GM19025 (cell line): ENCODE measurements around the gene OR52E4.
A peak's percentile ranks its signal among the peaks of the same experiment; 100 is the strongest.

Experiments used
- ATAC-seq: cut with Tn5 transposase; IDR thresholded peaks from one replicate; pipeline ENCODE4 v1.9.1; 2021; ENCODE audit warnings: mild to moderate bottlenecking, low read depth, moderate library complexity; ENCODE audit not compliant: unreplicated experiment

OR52E4 gene

DNA sequence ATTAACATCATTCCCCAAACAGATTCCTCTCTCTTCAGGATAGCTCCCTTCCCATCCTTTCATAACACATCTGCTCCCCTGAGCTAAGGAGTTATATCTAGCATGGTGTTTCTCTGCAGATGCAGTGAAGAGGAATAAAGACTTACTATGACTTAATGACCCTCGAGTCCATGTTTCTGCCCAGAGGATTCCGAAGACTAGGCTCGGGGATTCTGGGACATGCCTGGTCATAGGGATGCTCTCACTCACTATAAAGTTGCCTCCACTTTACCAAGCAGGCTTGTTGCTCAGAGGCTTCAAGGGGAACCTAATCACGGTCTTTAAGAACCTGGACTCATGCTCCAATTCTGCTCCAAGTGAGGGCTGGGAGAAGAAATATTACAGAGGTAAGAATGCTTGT lies at the start of gene OR52E4:
Gene OR52E4, plus strand, starts transcription at position 301 of the 400 bp plus-strand sequence. CDS start 3,664 bp downstream, outside the sequence.
- ATAC-seq: no peak

DNA sequence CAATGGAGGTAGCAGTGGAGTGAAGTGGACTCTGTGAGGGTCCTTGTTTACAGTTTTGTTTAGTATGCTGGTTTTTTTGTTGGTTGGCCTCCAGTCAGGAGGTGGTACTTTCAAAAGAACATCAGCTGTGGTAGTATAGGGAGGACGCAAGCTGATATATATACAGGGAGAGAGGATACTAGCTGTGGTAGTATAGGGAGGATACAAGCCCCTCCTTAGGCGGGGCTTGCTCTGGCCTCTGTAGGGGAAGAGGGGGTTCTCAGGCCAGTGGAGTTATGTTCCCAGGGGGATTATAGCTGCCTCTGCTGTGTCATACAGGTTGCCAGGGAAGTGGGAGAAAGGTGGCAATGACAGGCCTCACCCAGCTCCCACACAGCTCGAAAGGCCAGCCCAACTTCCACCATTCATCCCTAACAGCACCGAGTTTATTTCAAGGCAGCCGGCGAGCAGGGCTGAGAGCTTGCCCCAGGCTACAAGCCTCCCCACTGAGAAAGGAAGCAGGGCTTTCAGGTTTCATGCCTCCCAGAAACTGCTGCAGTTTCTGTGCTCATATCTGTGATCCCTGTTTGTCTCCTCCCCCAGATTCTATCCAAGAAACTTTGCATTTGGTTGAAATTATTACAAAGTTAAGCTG lies 49.1 kb upstream of the OR52E4 start:
- no peak for ATAC-seq

DNA sequence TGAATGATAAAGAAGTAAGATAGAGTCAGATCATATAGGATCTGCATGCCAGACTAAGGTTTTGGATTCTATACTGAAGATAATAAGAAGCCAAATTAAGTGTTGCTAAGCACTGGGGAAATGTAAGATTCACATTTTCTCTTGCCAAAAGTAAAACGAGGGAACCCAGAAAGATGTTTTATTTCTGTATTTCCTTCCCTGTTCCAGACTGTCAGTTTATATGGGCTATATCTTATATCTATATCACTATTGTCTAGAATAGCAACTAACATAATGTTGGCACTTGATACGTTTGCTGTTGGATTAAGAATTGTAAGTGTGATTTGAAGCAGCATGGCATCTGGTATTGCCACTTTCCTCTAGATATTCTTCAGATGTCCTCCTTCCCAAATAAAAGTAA lies 47.0 kb upstream of the OR52E4 start:
- ATAC-seq: no peak

DNA sequence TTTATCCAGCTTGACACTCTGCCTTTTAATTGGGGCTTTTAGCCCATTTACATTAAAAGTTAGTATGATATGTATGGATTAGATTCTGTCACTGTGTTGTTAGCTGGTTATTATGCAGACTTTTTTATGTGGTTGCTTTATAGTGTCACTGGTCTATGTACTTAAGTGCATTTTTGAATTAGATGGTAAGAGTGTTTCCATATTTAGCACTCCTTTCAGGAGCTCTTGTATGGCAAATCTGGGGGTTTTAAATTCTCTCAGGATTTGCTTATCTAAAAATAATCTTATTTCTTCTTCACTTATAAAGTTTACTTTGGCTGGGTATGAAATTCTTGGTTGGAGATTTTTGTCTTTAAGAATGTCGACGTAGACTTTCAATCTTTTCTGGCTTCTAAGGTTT lies 42.7 kb upstream of the OR52E4 start:
- ATAC-seq: no peak

DNA sequence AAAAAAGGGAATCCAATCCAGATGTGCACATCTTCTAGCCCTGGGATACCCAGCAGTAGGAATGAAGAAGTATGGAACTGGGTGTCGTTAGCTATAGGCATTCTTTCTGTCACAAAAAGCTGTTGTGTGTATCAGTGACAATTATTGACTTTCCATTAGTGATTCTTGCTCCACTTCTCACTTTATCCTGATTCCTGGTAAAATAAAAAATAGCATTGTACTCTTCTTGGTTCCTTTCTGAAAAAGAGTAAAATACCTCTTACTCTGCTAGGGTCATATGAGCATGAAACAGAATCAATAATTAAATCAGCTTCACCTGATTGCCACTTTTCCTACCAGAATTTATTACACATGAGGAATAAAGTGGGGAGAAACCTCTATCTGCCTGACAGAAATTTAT lies 38.6 kb upstream of the OR52E4 start, which contains the start of gene OR52E6:
Gene OR52E6, minus strand, starts transcription at position 101 of the 400 bp plus-strand sequence. Its CDS starts 0 bp downstream, at position 101.
- ATAC-seq: no peak

DNA sequence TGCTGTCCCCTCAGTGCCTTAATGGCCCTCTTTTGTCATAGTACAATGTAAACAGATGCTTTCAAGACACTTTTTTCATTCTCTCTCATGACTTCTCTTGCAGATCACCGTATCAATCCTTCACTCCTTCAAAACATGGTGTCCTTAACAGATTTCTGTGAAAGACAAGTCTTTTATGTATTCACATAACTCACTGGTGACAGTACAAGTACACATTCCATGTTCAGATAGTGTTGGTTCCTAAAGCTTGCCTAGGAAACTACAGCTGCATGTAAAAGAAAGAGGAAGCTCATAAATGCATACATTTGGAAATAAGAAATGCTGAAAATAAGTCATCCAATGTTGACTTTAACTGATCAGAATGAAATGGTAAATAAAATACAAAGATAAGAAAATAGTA lies 33.7 kb upstream of the OR52E4 start:
- ATAC-seq: no peak

DNA sequence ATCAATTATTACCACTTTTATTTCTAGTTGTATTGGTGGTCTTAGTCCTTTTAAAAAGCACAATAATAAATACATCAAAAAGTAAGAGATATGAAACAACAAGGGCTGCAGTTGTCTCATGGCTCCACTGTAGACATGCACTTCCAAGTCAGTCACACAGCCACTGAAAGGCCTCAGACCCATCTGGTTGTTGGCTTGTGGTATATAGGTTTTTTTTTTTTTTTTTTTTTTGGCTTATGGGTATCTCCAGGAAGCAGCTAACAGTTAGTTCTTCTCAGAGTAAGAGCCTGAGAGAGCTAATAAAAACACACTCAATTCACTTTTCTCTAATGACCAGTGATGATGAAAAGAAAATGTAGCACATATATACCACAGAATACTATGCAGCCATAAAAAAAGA lies 32.7 kb upstream of the OR52E4 start:
- no peak for ATAC-seq

DNA sequence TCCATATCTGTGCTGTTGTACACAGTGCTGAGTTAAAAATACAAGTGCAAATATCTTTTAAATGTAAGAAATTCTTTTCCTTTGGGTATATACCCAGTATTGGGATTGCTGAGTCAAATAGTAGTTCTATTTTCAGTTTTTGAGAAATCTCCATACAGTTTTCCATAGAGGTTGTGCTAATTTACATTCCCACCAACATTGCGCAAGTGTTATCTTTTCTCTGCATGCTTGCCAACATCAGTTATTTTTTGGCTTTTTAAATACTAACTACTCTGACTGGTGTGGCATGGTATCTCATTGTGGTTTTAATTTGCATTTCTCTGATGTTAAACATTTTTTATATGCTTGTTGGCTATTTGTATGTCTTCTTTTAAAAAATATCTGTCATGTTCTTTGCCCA lies 29.4 kb upstream of the OR52E4 start:
- no peak for ATAC-seq

DNA sequence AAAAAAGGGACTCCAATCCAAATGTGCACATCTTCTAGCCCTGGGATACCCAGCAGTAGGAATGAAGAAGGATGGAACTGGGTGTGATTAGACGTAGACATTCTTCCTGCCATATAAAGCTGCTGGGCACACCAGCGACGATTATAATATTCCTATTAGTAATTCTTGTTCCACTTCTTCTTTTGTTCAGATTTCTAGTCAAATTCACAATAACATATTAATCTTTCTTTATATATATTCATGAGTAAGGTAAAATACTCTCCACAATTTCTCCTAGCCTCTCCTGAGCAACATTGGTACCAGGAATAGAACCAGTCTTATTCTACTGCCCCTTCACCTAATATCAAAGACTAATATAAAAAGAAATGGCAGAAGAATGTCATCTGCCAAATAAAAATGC lies 22.8 kb upstream of the OR52E4 start, which contains the start of gene OR52E8:
Gene OR52E8, minus strand, starts transcription at position 101 of the 400 bp plus-strand sequence. Its CDS starts 0 bp downstream, at position 101.
- ATAC-seq: no peak

DNA sequence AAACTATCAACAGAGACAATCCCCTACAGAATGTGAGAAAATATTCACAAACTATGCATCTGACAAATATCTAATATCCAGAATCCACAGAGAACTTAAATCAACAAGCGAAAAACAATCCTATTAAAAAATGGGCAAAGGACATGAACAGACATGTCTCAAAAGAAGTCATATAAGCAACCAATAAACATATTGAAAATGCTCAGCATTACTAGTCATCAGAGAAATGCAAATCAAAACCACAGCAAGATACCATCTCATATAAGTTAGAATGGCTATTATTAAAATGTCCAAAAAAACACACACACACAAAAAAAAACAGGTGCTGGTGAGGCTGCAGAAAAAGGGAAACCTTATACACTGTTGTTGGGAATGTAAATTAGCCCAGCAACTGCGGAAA lies 14.6 kb upstream of the OR52E4 start:
- ATAC-seq: no peak

DNA sequence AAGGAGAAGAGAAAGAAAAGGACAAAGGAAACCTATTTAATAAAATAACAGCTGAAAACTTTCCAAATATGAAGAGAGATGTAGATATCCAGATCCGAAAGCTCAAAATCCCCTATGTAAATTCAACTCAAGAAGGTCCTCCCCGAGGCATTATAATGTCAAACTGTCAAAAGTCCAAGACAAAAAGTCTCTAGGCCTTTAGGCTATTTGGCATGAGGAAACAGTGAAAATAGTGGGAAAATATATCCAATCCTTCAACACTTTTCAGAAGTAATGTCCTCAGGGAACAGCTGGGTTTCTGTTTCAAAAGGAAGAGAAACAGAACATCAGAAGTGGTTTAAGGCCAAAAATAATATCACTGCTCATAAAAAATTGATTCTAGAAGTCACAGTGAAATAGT lies 1.9 kb upstream of the OR52E4 start:
- no peak for ATAC-seq

DNA sequence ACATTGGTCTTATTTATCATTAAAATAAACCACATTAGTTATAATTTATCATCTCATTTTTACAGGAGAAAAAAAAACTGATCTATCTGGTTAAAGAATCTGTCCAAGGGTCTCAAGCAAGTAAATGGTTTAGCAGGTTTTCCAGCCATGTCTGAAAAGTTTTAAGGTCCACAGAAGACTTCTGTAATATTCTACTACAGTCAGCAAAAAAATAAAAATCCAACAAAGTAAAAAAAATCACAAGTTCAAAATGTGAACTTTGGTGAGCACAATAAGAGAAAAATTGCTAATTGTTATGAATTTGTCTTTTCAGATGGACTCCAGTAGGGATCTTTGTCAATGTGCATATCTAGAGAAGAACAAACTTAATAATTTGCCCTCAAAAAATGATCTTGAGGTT lies 1.3 kb downstream of the OR52E4 start:
- ATAC-seq: no peak

DNA sequence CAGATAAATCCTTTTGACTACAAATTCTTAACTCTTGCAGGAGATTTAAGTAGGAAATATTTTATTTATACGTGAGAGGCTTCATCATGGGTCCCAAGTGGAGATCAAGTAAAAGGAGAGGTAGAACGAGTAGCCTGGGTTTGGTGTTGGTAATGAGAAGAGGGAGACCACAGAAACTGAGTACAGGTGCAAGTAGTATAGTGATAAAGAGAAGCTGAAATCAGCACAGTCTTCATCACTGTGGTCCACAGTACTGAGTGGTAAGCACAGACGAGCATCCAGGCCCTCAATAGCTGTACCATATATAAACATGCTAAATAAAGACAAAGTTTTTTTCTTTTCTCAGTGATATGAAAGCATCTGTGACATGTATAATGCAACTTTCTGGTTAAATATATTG lies 6.7 kb downstream of the OR52E4 start:
- ATAC-seq: no peak

DNA sequence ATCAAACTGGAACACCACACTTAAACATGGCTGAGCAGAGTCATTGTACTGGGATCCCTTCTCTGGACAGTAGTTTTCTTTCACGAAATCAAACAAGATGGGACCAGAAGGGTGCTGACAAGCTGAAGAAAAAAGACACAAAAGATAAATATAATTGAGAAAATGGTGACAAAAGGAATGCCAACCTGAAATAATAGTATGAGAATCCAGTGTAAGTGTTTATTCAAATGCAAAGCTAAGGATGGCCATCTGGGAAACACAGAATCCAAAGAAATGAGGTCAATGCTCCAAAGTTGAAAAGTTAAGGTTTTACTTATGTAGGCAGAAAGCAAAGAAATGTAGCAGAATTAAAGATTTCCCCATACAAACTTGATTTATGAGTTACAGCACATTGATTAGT lies 7.2 kb downstream of the OR52E4 start:
- ATAC-seq: no peak

DNA sequence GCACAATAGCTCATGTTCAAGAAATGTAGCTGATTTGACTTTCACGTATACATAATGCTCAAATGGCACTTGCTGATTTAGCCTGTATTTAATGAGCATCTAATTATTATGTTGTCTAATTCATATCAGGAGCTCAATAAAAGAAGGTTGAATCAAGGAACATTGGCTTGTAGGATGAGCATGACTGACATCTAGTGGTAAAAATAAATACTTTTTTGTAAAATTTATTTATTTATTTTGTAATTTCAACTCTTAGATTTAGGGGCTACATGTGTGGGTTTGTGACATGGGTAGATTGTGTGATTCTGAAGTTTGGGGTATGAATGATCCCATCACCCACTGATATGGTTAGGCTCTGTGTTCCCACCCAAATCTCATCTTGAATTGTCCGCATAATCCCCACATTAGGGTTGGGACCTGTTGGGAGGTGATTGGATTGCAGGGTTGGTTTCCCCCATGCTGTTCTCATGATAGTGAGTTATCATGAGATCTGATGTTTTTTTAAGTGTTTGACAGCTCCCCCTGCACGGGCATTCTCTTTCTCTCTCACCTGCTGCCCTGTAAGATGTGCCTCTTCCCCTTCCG lies 10.9 kb downstream of the OR52E4 start:
- no peak for ATAC-seq

DNA sequence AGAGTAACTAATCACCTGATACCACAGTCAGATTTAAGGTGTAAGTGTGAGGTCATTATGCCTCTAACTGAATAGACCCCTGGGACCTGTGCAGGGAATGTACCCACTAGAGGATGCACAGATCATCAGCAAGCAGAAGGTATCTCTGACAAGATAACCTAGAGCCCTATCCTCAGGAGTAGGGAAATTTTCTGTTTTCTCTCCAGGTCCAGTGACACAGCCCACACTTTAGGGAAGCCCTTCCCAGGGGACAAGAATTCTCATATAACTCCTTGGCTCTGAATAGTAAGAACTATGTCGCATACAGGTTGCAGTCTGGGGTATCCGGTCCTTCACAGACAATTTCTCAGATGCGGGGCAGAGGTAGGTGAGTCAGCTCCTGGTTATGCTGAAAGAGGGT lies 12.5 kb downstream of the OR52E4 start, which contains the start of gene OR52E5:
Gene OR52E5, plus strand, starts transcription at position 301 of the 400 bp plus-strand sequence. CDS start 7,569 bp downstream, outside the sequence.
- no peak for ATAC-seq

DNA sequence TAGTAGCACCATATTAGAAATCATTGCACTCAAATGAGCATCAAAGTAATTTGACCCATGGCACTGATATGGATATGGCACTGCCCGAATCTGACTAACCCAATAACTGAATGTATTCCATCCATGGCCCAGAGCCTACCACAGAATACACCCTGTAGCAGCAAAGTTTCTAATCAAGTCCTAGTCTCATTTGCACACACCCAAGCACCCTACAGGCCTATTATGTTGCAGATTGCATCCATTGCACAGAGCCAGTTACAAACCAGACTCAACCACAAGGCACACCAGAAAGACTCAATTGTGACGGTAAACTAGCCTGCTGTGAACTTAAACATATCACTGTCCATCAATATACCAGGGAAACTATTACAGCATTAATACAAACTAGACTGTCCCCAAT lies 19.1 kb downstream of the OR52E4 start:
- ATAC-seq: no peak

DNA sequence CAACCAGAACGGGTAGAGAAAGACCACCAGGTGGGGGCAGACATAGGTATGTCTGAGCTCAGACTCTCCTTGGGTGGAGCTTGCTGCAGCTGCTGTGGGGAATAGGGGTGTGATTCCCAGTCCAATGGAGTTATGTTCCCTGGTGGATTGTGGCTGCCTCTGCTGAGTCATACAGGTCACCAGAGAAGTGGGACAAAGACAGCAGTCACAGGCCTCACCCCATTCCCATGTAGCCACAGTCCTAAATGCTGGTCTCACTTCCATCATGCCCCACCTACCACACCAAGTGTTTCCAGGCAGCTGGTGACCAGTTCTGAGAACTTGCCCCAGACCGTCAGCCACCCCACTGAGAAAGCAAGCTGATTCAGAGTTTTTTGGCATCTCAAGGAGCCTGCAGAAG lies 30.1 kb downstream of the OR52E4 start:
- ATAC-seq: no peak

DNA sequence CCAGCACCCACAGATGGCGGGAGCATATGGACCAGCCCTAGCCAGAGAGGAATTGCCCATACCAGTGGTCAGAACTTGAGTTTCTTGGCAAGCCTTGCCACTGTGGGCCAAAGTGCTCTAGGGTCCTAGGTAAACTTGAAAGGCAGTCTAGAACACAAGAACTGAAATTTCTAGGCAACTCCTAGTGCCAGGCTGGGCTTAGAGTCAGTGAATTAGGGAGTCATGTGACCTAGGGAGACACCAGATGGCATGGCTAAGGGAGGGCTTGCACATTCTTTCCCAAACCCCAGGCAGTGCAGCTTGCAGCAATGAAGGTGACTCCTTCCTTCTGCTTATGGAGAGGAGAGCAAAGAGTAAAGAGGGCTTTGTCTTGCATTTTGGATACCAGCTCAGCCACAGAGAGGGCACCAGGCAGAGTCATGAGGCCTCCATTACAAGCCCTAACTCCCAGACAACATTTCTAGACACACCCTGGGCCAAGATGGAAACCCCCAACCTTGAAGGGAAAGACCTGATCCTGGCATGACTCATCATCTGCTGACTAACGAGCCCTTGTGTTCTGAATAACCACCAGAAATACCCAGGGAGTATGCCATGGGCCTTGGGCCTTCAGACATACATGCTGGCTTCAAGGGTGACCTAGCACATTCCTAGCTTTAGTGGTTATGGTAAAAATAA lies 42.5 kb downstream of the OR52E4 start:
- peak; percentile 90 for ATAC-seq

DNA sequence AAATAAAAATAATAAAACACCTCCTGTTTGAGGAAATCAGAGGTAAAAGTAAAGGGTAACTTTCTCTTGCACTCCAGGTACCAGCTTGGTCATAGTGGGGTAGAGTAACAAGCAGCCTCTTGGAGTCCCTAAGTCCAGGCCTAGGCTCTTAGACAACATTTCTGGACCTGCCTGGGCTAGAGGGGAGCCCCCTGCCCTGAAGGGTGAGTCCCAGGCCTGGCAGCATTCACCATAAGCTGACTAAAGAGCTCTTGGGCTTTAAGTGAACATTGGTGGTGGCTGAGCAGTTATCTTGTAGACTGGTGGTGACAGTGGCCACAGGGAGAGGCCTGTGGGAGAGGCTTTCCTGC lies 43.0 kb downstream of the OR52E4 start:
- peak; percentile 42 for ATAC-seq

DNA sequence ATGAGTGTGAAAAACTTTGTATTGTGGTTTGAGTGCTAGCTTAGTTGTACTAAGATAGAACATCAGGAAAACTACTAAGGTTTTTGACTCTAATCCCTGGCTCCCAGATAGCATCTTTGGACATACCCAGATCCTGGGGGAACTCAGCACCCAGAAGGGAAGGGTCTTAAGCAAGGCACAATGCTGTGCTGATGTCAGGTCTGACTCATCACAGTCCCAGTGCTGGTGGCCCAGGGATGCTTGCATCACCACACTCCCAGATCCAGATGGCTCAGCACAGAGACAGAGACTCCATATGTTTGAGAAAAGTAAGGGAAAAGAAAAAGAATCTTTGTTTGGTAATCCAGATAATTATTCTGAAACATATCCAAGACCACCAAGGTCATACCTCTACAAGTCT lies 43.4 kb downstream of the OR52E4 start:
- ATAC-seq: no peak

DNA sequence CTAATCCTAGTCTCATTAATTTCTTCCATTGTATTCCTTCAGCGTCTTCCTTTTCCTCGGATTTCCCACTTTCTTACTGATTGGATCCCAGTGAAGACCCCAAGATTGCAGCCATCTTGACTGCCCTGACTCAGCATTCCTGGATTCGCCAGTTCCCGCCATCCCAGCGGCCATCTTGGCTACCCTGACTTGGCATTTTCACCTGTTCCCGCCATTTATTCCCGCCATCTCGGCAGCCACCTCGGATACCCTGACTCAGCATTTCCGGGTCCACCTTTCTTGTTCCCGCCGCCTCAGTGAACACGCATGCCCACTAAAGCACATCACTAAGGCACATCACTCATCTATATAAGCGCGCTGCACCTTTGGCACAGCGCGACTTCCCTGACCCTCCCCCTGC lies 47.8 kb downstream of the OR52E4 start:
- no peak for ATAC-seq
